K562 (cell line): Measurements from ENCODE around the gene AMIGO1. TPM values are rescaled to one million over a fixed set of nuclear protein-coding genes. Genes with fewer than 3 reads are reported as not detected.

Experiments used
- BDP1 ChIP-seq: IDR thresholded peaks from 3 replicates; pipeline ENCODE4 v1.6.1; 2011; ENCODE audit not compliant: insufficient read length, insufficient read depth
- DNMT1 ChIP-seq: fragments of 450-650 bp; IDR thresholded peaks from 2 replicates; pipeline ENCODE4 v1.6.1; 2016; ENCODE audit warnings: antibody characterized with exemption, mild to moderate bottlenecking
- ETS2 ChIP-seq: IDR thresholded peaks from 2 replicates; pipeline ENCODE4 v1.6.1; 2016; ENCODE audit warnings: borderline replicate concordance, missing genetic modification characterization, mild to moderate bottlenecking, moderate library complexity, missing compliant biosample characterization; ENCODE audit not compliant: poor library complexity, severe bottlenecking
- ETV1 ChIP-seq: fragments of 450-650 bp; conservative IDR thresholded peaks from 2 replicates; pipeline ENCODE4 v1.6.1; 2016; ENCODE audit warnings: missing genetic modification characterization, control low read depth, low read depth, missing compliant biosample characterization
- FOXO4 ChIP-seq: fragments of 450-650 bp; formaldehyde crosslinking; IDR thresholded peaks from 2 replicates; pipeline ENCODE4 v1.4.0; 2020; ENCODE audit warnings: mild to moderate bottlenecking, moderate library complexity
- FOXP1 ChIP-seq: sonication (generic); formaldehyde crosslinking; IDR thresholded peaks from 2 replicates; pipeline ENCODE4 v1.8.0; 2022; ENCODE audit warnings: mild to moderate bottlenecking, missing genetic modification reagents
- KLF6 ChIP-seq: fragments of 250-450 bp; sonication (Bioruptor Pico); IDR thresholded peaks from 2 replicates; pipeline ENCODE4 v1.4.0; 2020; ENCODE audit warnings: mild to moderate bottlenecking, moderate library complexity, borderline replicate concordance
- MAFG ChIP-seq: fragments of 450-650 bp; conservative IDR thresholded peaks from 2 replicates; pipeline ENCODE4 v1.6.1; 2016; ENCODE audit warnings: missing genetic modification characterization, missing compliant biosample characterization
- MTA2 ChIP-seq: fragments of 450-650 bp; IDR thresholded peaks from 2 replicates; pipeline ENCODE4 v1.6.1; 2016; ENCODE audit warnings: low read depth
- MYC ChIP-seq, 2 experiments: fragments of 250-450 bp in 1 of 2; sonication (Bioruptor Pico) in 1 of 2; IDR thresholded peaks; 2 replicates each; pipeline versions ENCODE4 v1.5.1 to v1.6.1; 2012 to 2021; ENCODE audit warnings: low read depth in 2 of 2, borderline replicate concordance in 1 of 2, improper control_type of control experiment in 1 of 2, low read length in 1 of 2, mild to moderate bottlenecking in 1 of 2, moderate library complexity in 1 of 2
- PHTF2 ChIP-seq: fragments of 250-450 bp; sonication (Bioruptor Pico); IDR thresholded peaks from 2 replicates; pipeline ENCODE4 v1.5.0; 2021; ENCODE audit warnings: mild to moderate bottlenecking
- SMARCA4 ChIP-seq: fragments of 450-650 bp; IDR thresholded peaks from 2 replicates; pipeline ENCODE4 v1.6.1; 2016
- SMARCE1 ChIP-seq: fragments of 450-650 bp; IDR thresholded peaks from 2 replicates; pipeline ENCODE4 v1.7.1; 2016; ENCODE audit warnings: mild to moderate bottlenecking
- TBL1XR1 ChIP-seq, 2 experiments: IDR thresholded peaks; 2 replicates each; pipeline ENCODE4 v1.6.1; 2012; ENCODE audit warnings: improper control_type of control experiment in 2 of 2, low read length in 2 of 2, mild to moderate bottlenecking in 1 of 2
- TRIM28 ChIP-seq: fragments of 450-650 bp; IDR thresholded peaks from 2 replicates; pipeline ENCODE4 v1.6.1; 2017
- ZBTB5 ChIP-seq: fragments of 450-650 bp; IDR thresholded peaks from 2 replicates; pipeline ENCODE4 v1.6.1; 2017; ENCODE audit warnings: antibody characterized with exemption
- ZNF224 ChIP-seq: sonication (generic); formaldehyde crosslinking; IDR thresholded peaks from 2 replicates; pipeline ENCODE4 v1.8.0; 2022; ENCODE audit warnings: mild to moderate bottlenecking, missing genetic modification reagents
- ZNF444 ChIP-seq: fragments of 250-450 bp; sonication (Bioruptor Pico); IDR thresholded peaks from 2 replicates; pipeline ENCODE4 v1.4.0; 2020; ENCODE audit warnings: mild to moderate bottlenecking, moderate library complexity
- ZNF507 ChIP-seq: conservative IDR thresholded peaks from 2 replicates; pipeline ENCODE4 v1.6.1; 2017; ENCODE audit warnings: missing genetic modification characterization, missing compliant biosample characterization
- polyA plus RNA-seq, 8 experiments: library from polyadenylated mRNA; depleted of rRNA in 4 of 8; stranded (reverse) in 5 of 8; unstranded in 3 of 8; fragments of >200 nt; fragmentation: Nextera tagmentation in 2 of 8; fragmentation: Illumina TruSeq in 1 of 8; extraction: Ambion mirVana in 2 of 8; extraction: Trizol in 1 of 8; gene quantifications; 2 replicates each; pipeline versions ENCODE4 v1.2.1 to v1.2.3, GENCODE V29; 2011 to 2014; ENCODE audit warnings: inconsistent platforms in 1 of 8, missing spikeins in 1 of 8
- total RNA-seq, 7 experiments: library from RNA; depleted of rRNA in 6 of 7; stranded (reverse); fragments of >200 nt in 6 of 7; fragmentation: Illumina TruSeq in 2 of 7; extraction: Trizol in 2 of 7; gene quantifications; 2 replicates each; pipeline versions ENCODE4 v1.2.1 to v1.2.3, GENCODE V29; 2011 to 2021; ENCODE audit warnings: low replicate concordance in 1 of 7
- TF ChIP-seq, protein P1 (sequence below), 2 experiments: fragments of 250-450 bp in 1 of 2; fragments of 450-650 bp in 1 of 2; sonication (Bioruptor Pico) in 1 of 2; IDR thresholded peaks; 2 replicates each; pipeline versions ENCODE4 v1.6.1 to v1.8.0; 2016 to 2021; ENCODE audit warnings: mild to moderate bottlenecking in 2 of 2, moderate library complexity in 2 of 2, missing compliant biosample characterization in 1 of 2, missing genetic modification characterization in 1 of 2
- TF ChIP-seq, protein P2 (sequence below): fragments of 450-650 bp; formaldehyde crosslinking; IDR thresholded peaks from 2 replicates; pipeline ENCODE4 v1.4.0; 2020; ENCODE audit warnings: mild to moderate bottlenecking, moderate library complexity

AMIGO1 gene
- total and polyA plus RNA-seq, 9 of the 15 experiments (the other 6 are each of a cell fraction or from before 2014, with no cell fraction given) = 0.24 to 1.0 (median 0.54) TPM

DNA sequence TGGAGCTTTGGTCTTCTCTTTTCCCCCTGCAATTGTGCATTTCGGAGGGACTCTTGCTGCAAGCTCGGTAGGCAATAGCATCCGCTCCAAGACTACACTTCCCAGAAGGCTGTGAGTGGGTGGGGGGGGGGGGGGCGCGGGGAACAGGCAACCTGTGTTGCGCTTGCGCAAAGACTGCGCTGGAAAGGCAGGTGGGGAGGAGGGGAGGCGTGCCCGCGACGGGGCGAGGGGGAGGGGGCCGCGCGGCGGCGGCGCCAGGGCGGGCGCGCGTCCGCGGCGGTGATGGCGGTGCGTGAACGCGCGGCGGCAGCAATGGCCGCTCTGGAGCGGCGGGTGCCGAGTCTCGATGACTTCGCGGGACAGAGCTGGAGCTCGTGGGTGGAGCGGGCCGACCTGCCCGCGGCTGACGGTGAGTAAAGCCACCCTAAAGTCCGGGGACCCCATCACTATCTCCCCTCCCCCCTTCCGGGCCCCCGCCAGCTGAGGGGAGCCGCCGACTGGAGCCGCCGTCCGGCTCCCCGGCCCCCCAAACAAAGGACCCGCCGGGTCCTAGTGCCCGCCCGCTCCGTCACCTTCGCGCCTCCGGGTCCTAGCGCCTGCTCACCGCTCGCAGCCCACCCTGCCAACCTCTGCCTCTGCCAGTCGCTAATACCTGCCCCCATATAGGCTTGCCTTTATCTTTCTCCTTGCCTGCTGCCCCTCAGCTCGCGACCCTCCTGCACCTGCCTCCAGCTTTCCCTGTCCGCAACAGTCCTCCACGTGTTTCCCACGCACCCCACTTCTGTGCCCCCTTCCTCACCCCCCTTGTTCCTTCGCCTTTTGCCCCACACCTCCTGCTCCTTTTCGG, 25.6 kb downstream of the AMIGO1 start, which contains the start of gene ATXN7L2 (continued):
- TF ChIP-seq SMARCE1 (peak; percentile 61; the same call in 1 of the 2 replicates), ZNF224 (CRISPR knock-in tag) (no peak), ZNF444 (CRISPR knock-in tag) (no peak), TBL1XR1 (IDR thresholded peaks at IDR 0.05; ENCODE audit: low read length in 2 of 2) (no peak; a peak in 1 of 4 replicates), ETV1 (peak; percentile 60; the same call in 1 of the 2 replicates), MTA2 (no peak; the same call in 1 of the 2 replicates), DNMT1 (no peak), FOXP1 (CRISPR knock-in tag) (peak; percentile 97), KLF6 (CRISPR knock-in tag) (peak; percentile 40; the same call in 1 of the 2 replicates), TRIM28 (peak; percentile 76; the same call in 1 of the 2 replicates), MAFG (no peak), PHTF2 (CRISPR knock-in tag) (no peak), ZBTB5 (peak; percentile 68; the same call in 1 of the 2 replicates), ETS2 (peak; percentile 32), ZNF507 (tag) (no peak), FOXO4 (0 out of 2 replicates have a peak, but pooled peaks have one; percentile 37), BDP1 (no peak), MYC (IDR thresholded peaks at IDR 0.05; ENCODE audit: low read depth, low read length) (peak; percentile 90), MYC (CRISPR knock-in tag; IDR thresholded peaks at IDR 0.05; ENCODE audit: borderline replicate concordance, low read depth) (peak; percentile 98), SMARCA4 (peak; percentile 52; the same call in 1 of the 2 replicates)
- TF ChIP-seq, protein P1, sequence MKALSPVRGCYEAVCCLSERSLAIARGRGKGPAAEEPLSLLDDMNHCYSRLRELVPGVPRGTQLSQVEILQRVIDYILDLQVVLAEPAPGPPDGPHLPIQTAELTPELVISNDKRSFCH (CRISPR knock-in tag; IDR thresholded peaks at IDR 0.05) = no peak
- TF ChIP-seq, protein P1 (tag; IDR thresholded peaks at IDR 0.05) = peak; percentile 80; the same call in 1 of the 2 replicates
- TF ChIP-seq, protein P2, sequence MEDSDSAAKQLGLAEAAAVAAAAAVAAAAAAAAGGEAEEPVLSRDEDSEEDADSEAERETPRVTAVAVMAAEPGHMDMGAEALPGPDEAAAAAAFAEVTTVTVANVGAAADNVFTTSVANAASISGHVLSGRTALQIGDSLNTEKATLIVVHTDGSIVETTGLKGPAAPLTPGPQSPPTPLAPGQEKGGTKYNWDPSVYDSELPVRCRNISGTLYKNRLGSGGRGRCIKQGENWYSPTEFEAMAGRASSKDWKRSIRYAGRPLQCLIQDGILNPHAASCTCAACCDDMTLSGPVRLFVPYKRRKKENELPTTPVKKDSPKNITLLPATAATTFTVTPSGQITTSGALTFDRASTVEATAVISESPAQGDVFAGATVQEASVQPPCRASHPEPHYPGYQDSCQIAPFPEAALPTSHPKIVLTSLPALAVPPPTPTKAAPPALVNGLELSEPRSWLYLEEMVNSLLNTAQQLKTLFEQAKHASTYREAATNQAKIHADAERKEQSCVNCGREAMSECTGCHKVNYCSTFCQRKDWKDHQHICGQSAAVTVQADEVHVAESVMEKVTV = no peak
